Non-pigmented ciliary epithelial cell (primary cell): ENCODE measurements around the gene AIM2.
A peak's percentile ranks its signal among the peaks of the same experiment; 100 is the strongest.

Source experiments
- DNase-seq: peaks from one replicate; pipeline ENCODE4 v3.0.0-alpha.2; 2010; ENCODE audit warnings: low read depth

Gene AIM2

GRCh38 chr1:159015440-159015909 is 61.1 kb downstream of the AIM2 start:
- peak; percentile 81 for DNase-seq

- DNase-seq, result no peak
Measured at GRCh38 chr1:159014851-159015250, 61.7 kb downstream of the AIM2 start.

GRCh38 chr1:159014003-159014571 is 62.5 kb downstream of the AIM2 start:
- DNase-seq, result no peak

GRCh38 chr1:159012495-159012894 is 64.1 kb downstream of the AIM2 start:
- DNase-seq, result no peak
